Measurements from ENCODE around the gene OTULIN. TPM values are rescaled to one million over a fixed set of nuclear protein-coding genes. Genes with fewer than 3 reads are reported as not detected.

OTULIN gene
- total and polyA plus RNA-seq, 4 donors = 8.6 to 44.4 (median 12.1) TPM

- no peaks in the 10 kb centered on the region for H3K9me3 ChIP-seq (ENCODE audit: control insufficient read depth in 4 of 4, low read length in 3 of 4)
- TF ChIP-seq ZBTB33 (IDR thresholded peaks at IDR 0.05) = no peak
- no peak for TF ChIP-seq SP1 (IDR thresholded peaks at IDR 0.05)
- TF ChIP-seq EGR1 (IDR thresholded peaks at IDR 0.05; ENCODE audit: low read depth in 2 of 2) = no peak
- no peak for TF ChIP-seq JUND (IDR thresholded peaks at IDR 0.05)
- TF ChIP-seq YY1 (IDR thresholded peaks at IDR 0.05) = no peak
- no peak for TF ChIP-seq NR2F2 (IDR thresholded peaks at IDR 0.05)
- TF ChIP-seq RAD21 (IDR thresholded peaks at IDR 0.05) = no peak
- TF ChIP-seq, protein P1, sequence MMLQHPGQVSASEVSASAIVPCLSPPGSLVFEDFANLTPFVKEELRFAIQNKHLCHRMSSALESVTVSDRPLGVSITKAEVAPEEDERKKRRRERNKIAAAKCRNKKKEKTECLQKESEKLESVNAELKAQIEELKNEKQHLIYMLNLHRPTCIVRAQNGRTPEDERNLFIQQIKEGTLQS (IDR thresholded peaks at IDR 0.05) = no peak
- TF ChIP-seq FOXA2 (IDR thresholded peaks at IDR 0.05) = no peak
- TF ChIP-seq HNF4A (conservative IDR thresholded peaks at IDR 0.05) = no peak
- TF ChIP-seq REST (IDR thresholded peaks at IDR 0.05) = no peak
- no peak for TF ChIP-seq HNF4G (IDR thresholded peaks at IDR 0.05)
- no peak for TF ChIP-seq GABPA (IDR thresholded peaks at IDR 0.05 in 1 of 2, conservative IDR thresholded peaks at IDR 0.05 in 1 of 2)
- TF ChIP-seq TAF1 (conservative IDR thresholded peaks at IDR 0.05) = no peak
- no peaks in the 10 kb centered on the region for H3K27me3 ChIP-seq (ENCODE audit: control insufficient read depth in 4 of 4, insufficient read depth in 4 of 4, low read length in 3 of 4)
- peaks cover 0 to 12% (median 6%) of the 10 kb centered on the region in 4 donors for H3K4me1 ChIP-seq (ENCODE audit: control insufficient read depth in 4 of 4, insufficient read depth in 4 of 4, low read length in 3 of 4)
- no peak overlapping the region for H3K9ac ChIP-seq (ENCODE audit: low read depth in 1 of 2, low read length in 2 of 2)
- H3K36me3 ChIP-seq (ENCODE audit: control insufficient read depth in 4 of 4, insufficient read depth in 3 of 4, low read depth in 1 of 4, low read length in 3 of 4) = peaks cover 10 to 51% (median 36%) of the 10 kb centered on the region in 4 donors
- H3K27ac ChIP-seq (ENCODE audit: low read depth in 1 of 2, low read length in 2 of 2) = no peak overlapping the region
- WGBS = 90% methylated on average over 11 of the region's 11 CpGs
- H3K4me3 ChIP-seq (ENCODE audit: low read depth in 1 of 3, low read length in 3 of 3) = no peak overlapping the region
- DNase-seq (ENCODE audit: low spot score) = no peak
Measured at GRCh38 chr5:14712131-14712530, 47.6 kb downstream of the OTULIN start.

DNA sequence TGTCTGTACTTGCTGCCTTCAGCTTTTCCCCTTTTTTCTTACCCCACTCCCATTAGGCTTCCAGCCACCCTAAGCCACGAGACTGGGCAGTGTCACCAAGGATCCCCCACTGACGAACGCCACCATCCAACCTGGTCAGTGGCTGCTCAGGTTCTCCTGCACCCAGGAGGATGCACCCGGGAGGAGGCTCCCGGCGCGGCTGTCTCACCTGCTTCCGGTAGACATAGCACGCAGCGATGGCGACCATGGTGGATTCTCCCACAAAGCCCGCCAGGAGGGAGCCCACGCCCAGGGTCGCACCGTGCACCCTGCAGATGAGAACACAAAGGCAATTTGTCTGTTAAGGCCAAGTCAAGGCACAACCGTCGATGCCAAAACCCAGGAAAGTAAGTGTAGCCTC, 48.1 kb downstream of the OTULIN start:
- no peak for DNase-seq (ENCODE audit: low spot score)
- Histone ChIP-seq H3K4me1 (ENCODE audit: control insufficient read depth in 4 of 4, insufficient read depth in 4 of 4, low read length in 3 of 4) (peaks cover 0 to 15% (median 9%) of the 10 kb centered on the region in 4 donors), H3K36me3 (ENCODE audit: control insufficient read depth in 4 of 4, insufficient read depth in 3 of 4, low read depth in 1 of 4, low read length in 3 of 4) (peaks cover 10 to 51% (median 36%) of the 10 kb centered on the region in 4 donors), H3K9ac (ENCODE audit: low read depth in 1 of 2, low read length in 2 of 2) (no peak overlapping the region), H3K27me3 (ENCODE audit: control insufficient read depth in 4 of 4, insufficient read depth in 4 of 4, low read length in 3 of 4) (no peaks in the 10 kb centered on the region), H3K4me3 (ENCODE audit: low read depth in 1 of 3, low read length in 3 of 3) (no peak overlapping the region), H3K9me3 (ENCODE audit: control insufficient read depth in 4 of 4, low read length in 3 of 4) (no peaks in the 10 kb centered on the region), H3K27ac (ENCODE audit: low read depth in 1 of 2, low read length in 2 of 2) (no peak overlapping the region)
- 97% methylated on average over 17 of the region's 17 CpGs for WGBS
- TF ChIP-seq REST (IDR thresholded peaks at IDR 0.05) = no peak
- no peak for TF ChIP-seq EGR1 (IDR thresholded peaks at IDR 0.05; ENCODE audit: low read depth in 2 of 2)
- TF ChIP-seq, protein P1 (IDR thresholded peaks at IDR 0.05) = no peak
- TF ChIP-seq YY1 (IDR thresholded peaks at IDR 0.05) = no peak
- no peak for TF ChIP-seq TAF1 (conservative IDR thresholded peaks at IDR 0.05)
- TF ChIP-seq, protein P2, sequence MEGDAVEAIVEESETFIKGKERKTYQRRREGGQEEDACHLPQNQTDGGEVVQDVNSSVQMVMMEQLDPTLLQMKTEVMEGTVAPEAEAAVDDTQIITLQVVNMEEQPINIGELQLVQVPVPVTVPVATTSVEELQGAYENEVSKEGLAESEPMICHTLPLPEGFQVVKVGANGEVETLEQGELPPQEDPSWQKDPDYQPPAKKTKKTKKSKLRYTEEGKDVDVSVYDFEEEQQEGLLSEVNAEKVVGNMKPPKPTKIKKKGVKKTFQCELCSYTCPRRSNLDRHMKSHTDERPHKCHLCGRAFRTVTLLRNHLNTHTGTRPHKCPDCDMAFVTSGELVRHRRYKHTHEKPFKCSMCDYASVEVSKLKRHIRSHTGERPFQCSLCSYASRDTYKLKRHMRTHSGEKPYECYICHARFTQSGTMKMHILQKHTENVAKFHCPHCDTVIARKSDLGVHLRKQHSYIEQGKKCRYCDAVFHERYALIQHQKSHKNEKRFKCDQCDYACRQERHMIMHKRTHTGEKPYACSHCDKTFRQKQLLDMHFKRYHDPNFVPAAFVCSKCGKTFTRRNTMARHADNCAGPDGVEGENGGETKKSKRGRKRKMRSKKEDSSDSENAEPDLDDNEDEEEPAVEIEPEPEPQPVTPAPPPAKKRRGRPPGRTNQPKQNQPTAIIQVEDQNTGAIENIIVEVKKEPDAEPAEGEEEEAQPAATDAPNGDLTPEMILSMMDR (IDR thresholded peaks at IDR 0.05; ENCODE audit: low read depth, low read length, missing input control) = no peak
- TF ChIP-seq HNF4G (IDR thresholded peaks at IDR 0.05) = no peak
- no peak for TF ChIP-seq GABPA (IDR thresholded peaks at IDR 0.05 in 1 of 2, conservative IDR thresholded peaks at IDR 0.05 in 1 of 2)
- TF ChIP-seq RXRA (IDR thresholded peaks at IDR 0.05) = no peak
- no peak for TF ChIP-seq SP1 (IDR thresholded peaks at IDR 0.05)

Measured in liver (tissue), 9 donors.